GM23338 (cell line): Measurements from ENCODE around the gene PCCB.
"Not testable (repeated sequence)": the region's sequence is repeated elsewhere in the genome, so short reads cannot be mapped to it uniquely, and the experiment has no call there.

Source experiments
- CREB1 ChIP-seq: fragments of 250-450 bp; sonication (Bioruptor Pico); IDR thresholded peaks from 2 replicates; pipeline ENCODE4 v1.5.0; 2020; ENCODE audit warnings: low read depth, mild to moderate bottlenecking, moderate library complexity
- CTCF ChIP-seq, 2 experiments: fragments of 200-600 bp in 1 of 2; sonication (generic) in 1 of 2; conservative IDR thresholded peaks; 2 replicates each; pipeline versions ENCODE4 v1.5.1 to v1.6.1; 2016 to 2017; ENCODE audit warnings: antibody characterized with exemption in 2 of 2, low read depth in 2 of 2, mild to moderate bottlenecking in 2 of 2, moderate library complexity in 1 of 2
- EZH2 ChIP-seq: fragments of 200-600 bp; sonication (generic); IDR thresholded peaks from one replicate; pipeline ENCODE4 v1.8.0; 2017; ENCODE audit warnings: antibody characterized with exemption, mild to moderate bottlenecking, low read depth; ENCODE audit not compliant: unreplicated experiment
- POLR2AphosphoS5 ChIP-seq: IDR thresholded peaks from 2 replicates; pipeline ENCODE4 v1.6.1; 2016; ENCODE audit warnings: antibody characterized with exemption, low read depth

DNA sequence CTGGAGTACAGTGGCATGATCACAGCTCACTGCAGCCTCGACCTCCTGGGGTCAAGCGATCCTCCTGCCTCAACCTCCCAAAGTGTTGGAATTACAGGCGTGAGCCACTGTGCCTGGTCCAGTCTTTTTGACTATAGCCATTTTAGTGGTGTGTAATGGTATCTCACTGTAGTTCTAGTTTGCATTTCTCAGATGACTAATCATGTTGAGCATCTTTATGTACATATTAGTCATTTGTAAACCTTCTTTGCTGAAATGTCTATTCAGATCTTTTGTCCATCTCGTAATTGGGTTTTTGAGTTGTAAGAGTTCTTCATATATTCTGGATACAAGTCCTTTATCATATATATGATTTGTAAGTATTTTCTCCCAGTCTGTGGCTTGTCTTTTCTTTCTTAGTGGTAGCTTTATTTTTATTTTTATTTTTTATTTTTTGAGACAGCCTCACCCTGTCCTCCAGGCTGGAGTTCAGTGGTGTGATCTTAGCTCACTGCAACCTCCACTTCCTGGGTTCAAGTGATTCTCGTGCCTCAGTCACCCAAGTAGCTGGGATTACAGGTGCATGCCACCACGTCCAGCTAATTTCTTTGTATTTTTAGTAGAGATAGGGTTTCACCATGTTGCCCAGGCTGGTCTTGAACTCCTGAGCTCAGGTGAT is 16.5 kb downstream of the PCCB start:
- not testable (repeated sequence) for TF ChIP-seq CREB1 (CRISPR knock-in tag); EZH2; CTCF (conservative IDR thresholded peaks at IDR 0.05; ENCODE audit: low read depth in 2 of 2); POLR2AphosphoS5
